Progenitor cell of endocrine pancreas (in vitro differentiated cells): ENCODE results near the gene GINS2. TPM values are rescaled to one million over a fixed set of nuclear protein-coding genes. Genes with fewer than 3 reads are reported as not detected.

Experiments
- DNase-seq: peaks from one replicate; pipeline ENCODE4 v3.0.0; 2021; ENCODE audit warnings: low spot score; ENCODE audit not compliant: unreplicated experiment
- H3K27ac Mint-ChIP-seq: 2 replicates; pipeline ENCODE4 v1.8.0; 2021; ENCODE audit warnings: mild to moderate bottlenecking, moderate library complexity, mixed read lengths
- H3K27me3 Mint-ChIP-seq: 2 replicates; pipeline ENCODE4 v1.8.0; 2021; ENCODE audit warnings: mixed read lengths
- H3K36me3 Mint-ChIP-seq: 2 replicates; pipeline ENCODE4 v1.8.0; 2022; ENCODE audit warnings: mixed read lengths; ENCODE audit not compliant: insufficient read depth
- H3K4me1 Mint-ChIP-seq: 2 replicates; pipeline ENCODE4 v1.8.0; 2021; ENCODE audit warnings: low read depth, mixed read lengths
- H3K4me3 Mint-ChIP-seq: 2 replicates; pipeline ENCODE4 v1.8.0; 2021; ENCODE audit warnings: low read depth, mild to moderate bottlenecking, moderate library complexity, mixed read lengths
- H3K9me3 Mint-ChIP-seq: 2 replicates; pipeline ENCODE4 v1.8.0; 2021; ENCODE audit warnings: low read depth, mixed read lengths
- CTCF ChIP-seq: fragments of 200-600 bp; sonication (generic); IDR thresholded peaks from one replicate; pipeline ENCODE4 v1.5.0; 2021; ENCODE audit warnings: antibody characterized with exemption, mild to moderate bottlenecking; ENCODE audit not compliant: unreplicated experiment
- total RNA-seq: library from RNA; stranded (reverse); gene quantifications from 2 replicates; pipeline ENCODE4 v1.2.1, GENCODE V29; 2021

Gene GINS2
- total RNA-seq, 1 donor from 2014 or later: 22.3 TPM

GRCh38 chr16:85677383-85677967 lies 11.3 kb downstream of the GINS2 start:
- H3K27ac Mint-ChIP-seq: no peak overlapping the region
- no peak for TF ChIP-seq CTCF
- H3K36me3 Mint-ChIP-seq: peaks cover 20% of the 10 kb centered on the region
- no peak overlapping the region for H3K4me3 Mint-ChIP-seq
- H3K27me3 Mint-ChIP-seq: no peaks in the 10 kb centered on the region
- DNase-seq: no peak
- H3K9me3 Mint-ChIP-seq: no peaks in the 10 kb centered on the region
- H3K4me1 Mint-ChIP-seq: peaks cover 15% of the 10 kb centered on the region

- Mint-ChIP-seq H3K4me1 (peaks cover 15% of the 10 kb centered on the region), H3K27me3 (no peaks in the 10 kb centered on the region), H3K9me3 (no peaks in the 10 kb centered on the region), H3K36me3 (peaks cover 23% of the 10 kb centered on the region), H3K27ac (no peak overlapping the region), H3K4me3 (no peak overlapping the region)
- TF ChIP-seq CTCF: no peak
- DNase-seq: no peak
These were observed 12.3 kb downstream of the GINS2 start for GRCh38 chr16:85676466-85676865.

GRCh38 chr16:85675251-85675874 lies 13.4 kb downstream of the GINS2 start:
- peak; percentile 51 for TF ChIP-seq CTCF
- Mint-ChIP-seq H3K27ac (no peak overlapping the region), H3K36me3 (peaks cover 27% of the 10 kb centered on the region), H3K9me3 (no peaks in the 10 kb centered on the region), H3K4me3 (no peak overlapping the region), H3K4me1 (peaks cover 12% of the 10 kb centered on the region), H3K27me3 (no peaks in the 10 kb centered on the region)
- DNase-seq: no peak

GRCh38 chr16:85674828-85675227 lies 13.9 kb downstream of the GINS2 start:
- no peak for TF ChIP-seq CTCF
- no peaks in the 10 kb centered on the region for H3K27me3 Mint-ChIP-seq
- peak overlapping the region; percentile 92 for H3K27ac Mint-ChIP-seq
- H3K4me3 Mint-ChIP-seq: no peak overlapping the region
- H3K36me3 Mint-ChIP-seq: peaks cover 30% of the 10 kb centered on the region
- H3K9me3 Mint-ChIP-seq: no peaks in the 10 kb centered on the region
- no peak for DNase-seq
- peaks cover 12% of the 10 kb centered on the region for H3K4me1 Mint-ChIP-seq

GRCh38 chr16:85674418-85674755 lies 14.4 kb downstream of the GINS2 start:
- Mint-ChIP-seq H3K4me3 (no peak overlapping the region), H3K27ac (peak overlapping the region; percentile 72)

More at GRCh38 chr16:85674418-85674755, 14.4 kb downstream of the GINS2 start:
- H3K27me3 Mint-ChIP-seq: no peaks in the 10 kb centered on the region
- H3K4me1 Mint-ChIP-seq: peaks cover 10% of the 10 kb centered on the region
- no peak for DNase-seq
- TF ChIP-seq CTCF: no peak
- H3K9me3 Mint-ChIP-seq: no peaks in the 10 kb centered on the region
- peaks cover 34% of the 10 kb centered on the region for H3K36me3 Mint-ChIP-seq
